RWPE2 (cell line): Measurements from ENCODE around the gene RDH13.
"Not testable (repeated sequence)": the region's sequence is repeated elsewhere in the genome, so short reads cannot be mapped to it uniquely, and the experiment has no call there.

Source experiments
- ATAC-seq: fragments of 200-7000 bp; cut with Tn5 transposase; 3 replicates; pipeline ENCODE4 v1.9.1; 2021; ENCODE audit warnings: low read depth
- DNase-seq: peaks from one replicate; pipeline ENCODE4 v3.0.0-alpha.2; 2020; ENCODE audit warnings: low spot score
- H3K27ac ChIP-seq: fragments of 450-650 bp; 2 replicates; pipeline ENCODE4 v1.5.1; 2017; ENCODE audit warnings: mild to moderate bottlenecking; ENCODE audit not compliant: poor library complexity, severe bottlenecking
- H3K27me3 ChIP-seq: fragments of 250-450 bp; sonication (Bioruptor Pico); 2 replicates; pipeline ENCODE4 v1.5.1; 2021; ENCODE audit warnings: mild to moderate bottlenecking, moderate library complexity; ENCODE audit not compliant: insufficient read depth, poor library complexity, severe bottlenecking
- H3K36me3 ChIP-seq: fragments of 250-450 bp; sonication (Bioruptor Pico); 2 replicates; pipeline ENCODE4 v1.5.1; 2020; ENCODE audit warnings: low read depth, mild to moderate bottlenecking, moderate library complexity
- H3K4me1 ChIP-seq: fragments of 250-450 bp; sonication (Bioruptor Pico); 2 replicates; pipeline ENCODE4 v1.5.1; 2021; ENCODE audit warnings: mild to moderate bottlenecking, moderate library complexity; ENCODE audit not compliant: insufficient read depth, poor library complexity, severe bottlenecking
- H3K4me3 ChIP-seq: fragments of 250-450 bp; sonication (Bioruptor Pico); 2 replicates; pipeline ENCODE4 v1.5.1; 2021; ENCODE audit warnings: mild to moderate bottlenecking, moderate library complexity; ENCODE audit not compliant: severe bottlenecking
- H3K9me3 ChIP-seq: fragments of 250-450 bp; sonication (Bioruptor Pico); 2 replicates; pipeline ENCODE4 v1.5.1; 2021; ENCODE audit warnings: mild to moderate bottlenecking, moderate library complexity; ENCODE audit not compliant: severe bottlenecking
- TF ChIP-seq, protein P1 (sequence below): fragments of 450-650 bp; IDR thresholded peaks from one replicate; pipeline ENCODE4 v1.5.1; 2017; ENCODE audit warnings: mild to moderate bottlenecking, moderate library complexity; ENCODE audit not compliant: poor library complexity, severe bottlenecking

RDH13 gene

DNA sequence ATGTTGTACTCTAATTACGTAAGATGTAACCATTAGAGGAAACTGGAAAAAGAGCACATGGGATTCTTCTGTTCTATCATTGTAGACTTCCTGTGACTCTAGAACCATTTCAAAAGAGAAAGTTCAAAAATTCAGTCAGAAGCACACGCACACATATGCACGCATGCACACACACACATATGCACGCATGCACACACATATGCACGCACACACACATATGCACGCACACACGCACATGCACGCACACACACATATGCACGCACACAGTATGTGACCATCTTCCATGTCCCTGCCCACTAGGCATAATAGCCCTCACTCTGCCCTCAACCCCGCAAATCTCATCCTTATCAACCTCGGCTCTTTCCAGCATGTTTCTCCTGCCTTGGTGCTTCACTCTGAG lies 38.8 kb downstream of the RDH13 start:
- H3K4me1 ChIP-seq: no peaks in the 10 kb centered on the region

DNA sequence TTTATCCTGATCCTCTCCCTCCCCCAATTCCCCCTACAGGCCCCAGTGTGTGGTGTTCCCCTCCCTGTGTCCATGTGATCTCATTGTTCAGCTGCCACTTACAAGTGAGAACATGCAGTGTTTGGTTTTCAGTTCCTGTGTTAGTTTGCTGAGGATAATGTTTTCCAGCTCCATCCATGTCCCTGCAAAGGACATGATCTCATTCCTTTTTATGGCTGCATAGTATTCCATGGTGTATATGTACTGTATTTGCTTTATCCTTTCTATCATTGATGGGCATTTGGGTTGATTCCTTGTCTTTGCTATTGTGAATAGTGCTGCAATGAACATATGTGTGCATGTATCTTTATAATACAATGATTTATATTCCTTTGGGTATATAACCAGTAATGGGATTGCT lies 42.6 kb downstream of the RDH13 start:
- H3K4me3 ChIP-seq, H3K4me1 ChIP-seq, H3K9me3 ChIP-seq, H3K27me3 ChIP-seq, DNase-seq, H3K27ac ChIP-seq, ATAC-seq, H3K36me3 ChIP-seq: not testable (repeated sequence)

More for the DNA sequence above, 38.8 kb downstream of the RDH13 start:
- ATAC-seq: no peak
- TF ChIP-seq, protein P1, sequence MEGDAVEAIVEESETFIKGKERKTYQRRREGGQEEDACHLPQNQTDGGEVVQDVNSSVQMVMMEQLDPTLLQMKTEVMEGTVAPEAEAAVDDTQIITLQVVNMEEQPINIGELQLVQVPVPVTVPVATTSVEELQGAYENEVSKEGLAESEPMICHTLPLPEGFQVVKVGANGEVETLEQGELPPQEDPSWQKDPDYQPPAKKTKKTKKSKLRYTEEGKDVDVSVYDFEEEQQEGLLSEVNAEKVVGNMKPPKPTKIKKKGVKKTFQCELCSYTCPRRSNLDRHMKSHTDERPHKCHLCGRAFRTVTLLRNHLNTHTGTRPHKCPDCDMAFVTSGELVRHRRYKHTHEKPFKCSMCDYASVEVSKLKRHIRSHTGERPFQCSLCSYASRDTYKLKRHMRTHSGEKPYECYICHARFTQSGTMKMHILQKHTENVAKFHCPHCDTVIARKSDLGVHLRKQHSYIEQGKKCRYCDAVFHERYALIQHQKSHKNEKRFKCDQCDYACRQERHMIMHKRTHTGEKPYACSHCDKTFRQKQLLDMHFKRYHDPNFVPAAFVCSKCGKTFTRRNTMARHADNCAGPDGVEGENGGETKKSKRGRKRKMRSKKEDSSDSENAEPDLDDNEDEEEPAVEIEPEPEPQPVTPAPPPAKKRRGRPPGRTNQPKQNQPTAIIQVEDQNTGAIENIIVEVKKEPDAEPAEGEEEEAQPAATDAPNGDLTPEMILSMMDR: no peak
- H3K36me3 ChIP-seq: no peaks in the 10 kb centered on the region
- peaks cover 4% of the 10 kb centered on the region for H3K9me3 ChIP-seq
- H3K27ac ChIP-seq: no peak overlapping the region
- H3K4me3 ChIP-seq: no peak overlapping the region
- H3K27me3 ChIP-seq: no peaks in the 10 kb centered on the region
- DNase-seq: no peak

DNA sequence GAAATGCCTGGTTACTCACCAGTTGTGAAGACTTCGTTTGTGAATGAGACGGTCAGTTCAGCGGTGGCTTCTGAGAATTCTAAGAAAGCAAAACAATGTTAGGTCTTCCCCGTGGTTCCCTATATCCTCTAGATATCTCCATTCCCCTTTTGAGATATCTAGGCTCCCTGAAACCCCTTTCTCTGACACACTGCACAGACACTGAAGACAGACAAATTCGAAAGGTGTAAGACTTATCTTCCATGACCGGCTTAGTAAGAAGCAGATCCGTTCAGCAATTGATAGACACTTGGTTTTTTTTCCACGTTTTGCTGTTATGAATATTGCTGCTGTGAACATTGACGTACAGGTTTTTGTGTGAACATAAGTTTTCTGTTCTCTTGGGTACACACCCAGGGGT lies 44.3 kb downstream of the RDH13 start:
- ATAC-seq (no peak), DNase-seq (no peak)
- Histone ChIP-seq H3K36me3 (no peaks in the 10 kb centered on the region), H3K4me3 (no peak overlapping the region), H3K27me3 (no peaks in the 10 kb centered on the region), H3K9me3 (peaks cover 4% of the 10 kb centered on the region), H3K27ac (no peak overlapping the region), H3K4me1 (no peaks in the 10 kb centered on the region)
- TF ChIP-seq, protein P1: no peak

DNA sequence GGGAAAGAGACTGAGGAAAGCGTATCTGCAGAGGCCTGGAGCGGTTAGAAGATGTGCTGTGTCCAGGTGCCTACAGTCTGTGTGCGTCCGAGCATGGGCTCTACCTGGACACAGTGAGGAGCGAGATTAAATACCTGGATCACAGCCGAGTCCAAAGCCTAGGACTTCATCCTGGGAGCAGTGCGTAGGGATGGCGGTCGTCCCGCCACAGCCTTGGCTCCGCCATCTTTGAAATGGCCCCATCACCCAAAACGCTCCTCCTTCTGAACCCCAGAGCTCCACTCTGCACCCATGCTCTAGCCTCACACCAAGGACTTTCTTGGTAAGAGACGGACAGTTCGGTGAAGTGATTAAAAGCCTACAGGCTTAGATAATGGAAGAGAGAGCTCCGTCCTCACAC lies 44.7 kb downstream of the RDH13 start:
- TF ChIP-seq, protein P1: no peak

DNA sequence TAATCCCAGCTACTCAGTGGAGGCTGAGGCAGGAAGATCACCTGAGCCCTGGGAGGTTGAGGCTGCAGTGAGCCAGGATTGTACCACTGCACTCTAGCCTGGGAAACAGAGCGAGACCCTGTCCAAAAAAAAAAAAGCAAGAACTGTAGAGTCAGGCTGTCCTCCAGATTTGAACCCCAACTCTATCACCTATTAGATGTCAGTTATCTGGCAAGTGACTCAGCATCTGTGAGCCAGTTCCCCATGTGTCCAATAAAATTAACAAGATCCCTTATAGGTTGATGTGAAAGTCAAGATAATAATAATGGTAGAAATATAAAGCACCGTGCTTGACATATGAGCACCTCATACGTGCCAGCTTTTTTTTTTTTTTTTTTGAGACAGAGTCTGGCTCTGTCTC lies 46.9 kb downstream of the RDH13 start:
- ATAC-seq: no peak
- Histone ChIP-seq H3K27ac (no peak overlapping the region), H3K27me3 (no peaks in the 10 kb centered on the region), H3K4me1 (no peaks in the 10 kb centered on the region), H3K36me3 (no peaks in the 10 kb centered on the region), H3K4me3 (no peak overlapping the region), H3K9me3 (no peaks in the 10 kb centered on the region)
- DNase-seq: no peak
- TF ChIP-seq, protein P1: no peak

More for the DNA sequence above, 44.7 kb downstream of the RDH13 start:
- H3K36me3 ChIP-seq: no peaks in the 10 kb centered on the region
- no peaks in the 10 kb centered on the region for H3K4me1 ChIP-seq
- H3K27me3 ChIP-seq: no peaks in the 10 kb centered on the region
- peaks cover 4% of the 10 kb centered on the region for H3K9me3 ChIP-seq
- ATAC-seq (no peak), DNase-seq (no peak)
- H3K27ac ChIP-seq: no peak overlapping the region
- H3K4me3 ChIP-seq: no peak overlapping the region
